Activated CD8-positive, alpha-beta memory T cell treated with anti-CD3 and anti-CD28 coated beads for 24 hours (primary cell): ENCODE measurements around the gene HLCS.

ENCODE experiments used
- DNase-seq: peaks from one replicate; pipeline ENCODE4 v3.0.0-alpha.2; 2020

HLCS gene

GRCh38 chr21:36766511-36766910 is 200.0 kb downstream of the HLCS start:
- no peak for DNase-seq

- no peak for DNase-seq
These were observed 201.2 kb downstream of the HLCS start for GRCh38 chr21:36765229-36765628.

GRCh38 chr21:36763305-36763704 is 203.2 kb downstream of the HLCS start:
- DNase-seq: no peak

- no peak for DNase-seq
These were observed 203.8 kb downstream of the HLCS start for GRCh38 chr21:36762642-36763041.

GRCh38 chr21:36761685-36762084 is 204.8 kb downstream of the HLCS start:
- DNase-seq: no peak

GRCh38 chr21:36759348-36760083 is 207.0 kb downstream of the HLCS start:
- no peak for DNase-seq

GRCh38 chr21:36757196-36757595 is 209.3 kb downstream of the HLCS start:
- DNase-seq: no peak

- DNase-seq: no peak
These were observed 209.9 kb downstream of the HLCS start for GRCh38 chr21:36756527-36756926.

GRCh38 chr21:36754241-36754898 is 212.1 kb downstream of the HLCS start:
- DNase-seq: no peak

GRCh38 chr21:36753556-36753955 is 212.9 kb downstream of the HLCS start:
- no peak for DNase-seq

GRCh38 chr21:36751383-36751782 is 215.1 kb downstream of the HLCS start:
- no peak for DNase-seq

GRCh38 chr21:36750576-36750959 is 215.9 kb downstream of the HLCS start:
- DNase-seq: no peak

- DNase-seq: no peak
These were observed 216.4 kb downstream of the HLCS start for GRCh38 chr21:36749935-36750575.

GRCh38 chr21:36747815-36748383 is 218.6 kb downstream of the HLCS start:
- DNase-seq: peak; percentile 67

GRCh38 chr21:36747041-36747814 is 219.2 kb downstream of the HLCS start:
- no peak for DNase-seq

- no peak for DNase-seq
These were observed 221.0 kb downstream of the HLCS start for GRCh38 chr21:36745459-36745858.

GRCh38 chr21:36744560-36745231 is 221.8 kb downstream of the HLCS start:
- no peak for DNase-seq

GRCh38 chr21:36744190-36744559 is 222.3 kb downstream of the HLCS start:
- DNase-seq: no peak

- no peak for DNase-seq
These were observed 223.0 kb downstream of the HLCS start for GRCh38 chr21:36743446-36743845.

GRCh38 chr21:36743008-36743407 is 223.5 kb downstream of the HLCS start:
- no peak for DNase-seq

- DNase-seq: no peak
These were observed 225.0 kb downstream of the HLCS start for GRCh38 chr21:36741506-36741905.

- DNase-seq: no peak
These were observed 227.9 kb downstream of the HLCS start for GRCh38 chr21:36738489-36739126.
